Neural cell (in vitro differentiated cells): Measurements from ENCODE around the gene ALDH3B2. TPM values are rescaled to one million over a fixed set of nuclear protein-coding genes. Genes with fewer than 3 reads are reported as not detected.
"Not testable (repeated sequence)": the region's sequence is repeated elsewhere in the genome, so short reads cannot be mapped to it uniquely, and the experiment has no call there.

Source experiments
- H2AFZ ChIP-seq: fragments of 200-600, 300-800 bp; sonication (generic), shearing (Covaris generic); 2 replicates; pipeline ENCODE4 v1.6.0; 2014; ENCODE audit warnings: low read depth, mild to moderate bottlenecking, antibody characterized with exemption, low read length, moderate library complexity
- H3F3A ChIP-seq: fragments of 200-600 bp; shearing (Covaris generic); 2 replicates; pipeline ENCODE4 v1.6.1; 2016; ENCODE audit warnings: mild to moderate bottlenecking, moderate library complexity, mixed read lengths, antibody characterized with exemption, low read length; ENCODE audit not compliant: insufficient read depth, poor library complexity, severe bottlenecking
- H3K27ac ChIP-seq: fragments of 200-600, 300-800 bp; sonication (generic), shearing (Covaris generic); 2 replicates; pipeline ENCODE4 v1.5.1; 2014; ENCODE audit warnings: mild to moderate bottlenecking, low read length, moderate library complexity
- H3K27me3 ChIP-seq: fragments of 300-800, 200-600 bp; sonication (generic), shearing (Covaris generic); 2 replicates; pipeline ENCODE4 v1.6.0; 2014; ENCODE audit warnings: mild to moderate bottlenecking, low read depth, low read length, moderate library complexity; ENCODE audit not compliant: insufficient read depth
- H3K36me3 ChIP-seq: fragments of 300-800, 200-600 bp; sonication (generic), shearing (Covaris generic); 2 replicates; pipeline ENCODE4 v1.5.1; 2014; ENCODE audit warnings: mild to moderate bottlenecking, antibody characterized with exemption, low read length, moderate library complexity; ENCODE audit not compliant: insufficient read depth
- H3K4me2 ChIP-seq: fragments of 300-800, 200-600 bp; sonication (generic), shearing (Covaris generic); 2 replicates; pipeline ENCODE4 v1.6.0; 2014; ENCODE audit warnings: mild to moderate bottlenecking, low read length
- H3K4me3 ChIP-seq: fragments of 300-800, 200-600 bp; sonication (generic), shearing (Covaris generic); 2 replicates; pipeline ENCODE4 v1.5.1; 2014; ENCODE audit warnings: mild to moderate bottlenecking, low read length, moderate library complexity
- H3K79me2 ChIP-seq: fragments of 200-600 bp; shearing (Covaris generic); replicated peaks from 2 replicates; pipeline ENCODE4 v1.6.0; 2014; ENCODE audit warnings: mild to moderate bottlenecking, low read length, moderate library complexity; ENCODE audit not compliant: insufficient read depth
- H3K9ac ChIP-seq: fragments of 300-800, 200-600 bp; sonication (generic), shearing (Covaris generic); 2 replicates; pipeline ENCODE4 v1.6.1; 2016; ENCODE audit warnings: mild to moderate bottlenecking, low read length, mixed read lengths
- H3K9me2 ChIP-seq: fragments of 200-600 bp; shearing (Covaris generic); 2 replicates; pipeline ENCODE4 v1.6.1; 2016; ENCODE audit warnings: mild to moderate bottlenecking, low read length, mixed read lengths; ENCODE audit not compliant: insufficient read depth
- H3K9me3 ChIP-seq: fragments of 200-600, 300-800 bp; sonication (generic), shearing (Covaris generic); 2 replicates; pipeline ENCODE4 v1.6.1; 2016; ENCODE audit warnings: mild to moderate bottlenecking, mixed run types, low read length, moderate library complexity, mixed read lengths
- H4K20me1 ChIP-seq: fragments of 200-600 bp; shearing (Covaris generic); 2 replicates; pipeline ENCODE4 v1.6.1; 2016; ENCODE audit warnings: mild to moderate bottlenecking, mixed run types; ENCODE audit not compliant: insufficient read depth
- EP300 ChIP-seq: fragments of 450-650 bp; conservative IDR thresholded peaks from 2 replicates; pipeline ENCODE4 v1.6.1; 2014; ENCODE audit warnings: antibody characterized with exemption, mild to moderate bottlenecking, moderate library complexity; ENCODE audit not compliant: poor library complexity, severe bottlenecking
- EZH2 ChIP-seq: fragments of 200-600, 300-800 bp; shearing (Covaris generic), sonication (generic); IDR thresholded peaks from 2 replicates; pipeline ENCODE4 v1.6.1; 2014; ENCODE audit warnings: antibody characterized with exemption, low read length, borderline replicate concordance, mild to moderate bottlenecking; ENCODE audit not compliant: insufficient read depth, poor library complexity, severe bottlenecking
- MXI1 ChIP-seq: fragments of 450-650 bp; conservative IDR thresholded peaks from 2 replicates; pipeline ENCODE4 v1.6.1; 2014; ENCODE audit warnings: antibody characterized with exemption, mild to moderate bottlenecking; ENCODE audit not compliant: poor library complexity, severe bottlenecking
- POLR2AphosphoS5 ChIP-seq: IDR thresholded peaks from 2 replicates; pipeline ENCODE4 v1.6.1; 2012
- RAD21 ChIP-seq: fragments of 450-650 bp; conservative IDR thresholded peaks from 2 replicates; pipeline ENCODE4 v1.6.1; 2014; ENCODE audit warnings: antibody characterized with exemption, mild to moderate bottlenecking, moderate library complexity
- SMC3 ChIP-seq: fragments of 450-650 bp; conservative IDR thresholded peaks from 2 replicates; pipeline ENCODE4 v1.6.1; 2014; ENCODE audit warnings: antibody characterized with exemption, mild to moderate bottlenecking, moderate library complexity; ENCODE audit not compliant: poor library complexity
- TAF1 ChIP-seq: IDR thresholded peaks from 2 replicates; pipeline ENCODE4 v1.6.1; 2012; ENCODE audit warnings: low read depth
- polyA plus RNA-seq: library from polyadenylated mRNA; depleted of rRNA; stranded (reverse); fragments of >200 nt; gene quantifications from 2 replicates; pipeline ENCODE4 v1.2.3, GENCODE V29; 2014
- TF ChIP-seq, protein P1 (sequence below): fragments of 450-650 bp; IDR thresholded peaks from 2 replicates; pipeline ENCODE4 v1.5.1; 2014; ENCODE audit warnings: antibody characterized with exemption, mild to moderate bottlenecking, moderate library complexity; ENCODE audit not compliant: poor library complexity, severe bottlenecking
- TF ChIP-seq, protein P2 (sequence below): IDR thresholded peaks from 2 replicates; pipeline ENCODE4 v1.6.1; 2012; ENCODE audit warnings: borderline replicate concordance

The ALDH3B2 gene
- polyA plus RNA-seq, 1 donor from 2014 or later = not detected

DNA sequence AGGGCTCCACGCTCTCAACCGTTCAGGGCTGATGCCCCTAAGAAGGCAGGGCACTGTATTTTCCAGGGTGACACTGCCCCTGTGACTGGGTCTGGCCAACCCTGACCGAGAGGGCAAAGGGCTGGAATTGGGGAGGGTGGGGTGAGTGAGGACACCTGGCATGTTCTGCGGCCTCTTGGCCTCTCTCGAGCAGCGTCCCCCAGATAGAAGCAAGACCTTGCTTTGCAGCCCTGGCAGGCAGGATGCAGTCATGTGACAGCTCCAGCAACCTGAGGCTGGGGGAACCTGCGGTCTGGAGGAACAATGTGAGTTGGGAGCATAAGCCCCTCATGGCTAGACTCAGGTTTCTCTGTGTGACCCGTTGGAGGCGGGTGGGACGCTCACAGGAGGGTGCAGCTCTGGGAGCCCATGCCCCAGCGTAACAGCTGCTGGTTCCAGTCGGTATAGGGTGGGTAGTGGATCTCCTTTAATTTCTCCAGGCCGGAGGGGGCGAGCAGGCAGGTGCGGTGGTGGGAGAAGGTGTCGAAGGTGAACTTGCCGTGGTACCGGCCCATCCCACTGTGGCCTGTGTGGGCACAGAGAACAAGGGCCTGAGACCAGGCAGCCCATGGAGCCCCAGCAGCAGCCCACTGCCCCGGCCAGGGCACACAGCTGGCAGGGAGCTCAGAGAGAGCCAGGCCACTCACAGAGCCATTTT, 11.4 kb downstream of the ALDH3B2 start:
- Histone ChIP-seq H3K27me3 (no peaks in the 10 kb centered on the region), H3K9me2 (no peaks in the 10 kb centered on the region), H2AFZ (no peak overlapping the region), H3K4me2 (no peak overlapping the region), H3K79me2 (no peaks in the 10 kb centered on the region), H3F3A (no peaks in the 10 kb centered on the region), H3K27ac (no peak overlapping the region), H3K9ac (no peak overlapping the region), H4K20me1 (no peaks in the 10 kb centered on the region), H3K9me3 (no peaks in the 10 kb centered on the region), H3K4me3 (no peak overlapping the region), H3K36me3 (no peaks in the 10 kb centered on the region)
- TF ChIP-seq RAD21 (no peak), POLR2AphosphoS5 (no peak), MXI1 (no peak), TAF1 (no peak), EZH2 (no peak), EP300 (no peak), SMC3 (no peak)
- TF ChIP-seq, protein P1, sequence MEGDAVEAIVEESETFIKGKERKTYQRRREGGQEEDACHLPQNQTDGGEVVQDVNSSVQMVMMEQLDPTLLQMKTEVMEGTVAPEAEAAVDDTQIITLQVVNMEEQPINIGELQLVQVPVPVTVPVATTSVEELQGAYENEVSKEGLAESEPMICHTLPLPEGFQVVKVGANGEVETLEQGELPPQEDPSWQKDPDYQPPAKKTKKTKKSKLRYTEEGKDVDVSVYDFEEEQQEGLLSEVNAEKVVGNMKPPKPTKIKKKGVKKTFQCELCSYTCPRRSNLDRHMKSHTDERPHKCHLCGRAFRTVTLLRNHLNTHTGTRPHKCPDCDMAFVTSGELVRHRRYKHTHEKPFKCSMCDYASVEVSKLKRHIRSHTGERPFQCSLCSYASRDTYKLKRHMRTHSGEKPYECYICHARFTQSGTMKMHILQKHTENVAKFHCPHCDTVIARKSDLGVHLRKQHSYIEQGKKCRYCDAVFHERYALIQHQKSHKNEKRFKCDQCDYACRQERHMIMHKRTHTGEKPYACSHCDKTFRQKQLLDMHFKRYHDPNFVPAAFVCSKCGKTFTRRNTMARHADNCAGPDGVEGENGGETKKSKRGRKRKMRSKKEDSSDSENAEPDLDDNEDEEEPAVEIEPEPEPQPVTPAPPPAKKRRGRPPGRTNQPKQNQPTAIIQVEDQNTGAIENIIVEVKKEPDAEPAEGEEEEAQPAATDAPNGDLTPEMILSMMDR = no peak
- TF ChIP-seq, protein P2, sequence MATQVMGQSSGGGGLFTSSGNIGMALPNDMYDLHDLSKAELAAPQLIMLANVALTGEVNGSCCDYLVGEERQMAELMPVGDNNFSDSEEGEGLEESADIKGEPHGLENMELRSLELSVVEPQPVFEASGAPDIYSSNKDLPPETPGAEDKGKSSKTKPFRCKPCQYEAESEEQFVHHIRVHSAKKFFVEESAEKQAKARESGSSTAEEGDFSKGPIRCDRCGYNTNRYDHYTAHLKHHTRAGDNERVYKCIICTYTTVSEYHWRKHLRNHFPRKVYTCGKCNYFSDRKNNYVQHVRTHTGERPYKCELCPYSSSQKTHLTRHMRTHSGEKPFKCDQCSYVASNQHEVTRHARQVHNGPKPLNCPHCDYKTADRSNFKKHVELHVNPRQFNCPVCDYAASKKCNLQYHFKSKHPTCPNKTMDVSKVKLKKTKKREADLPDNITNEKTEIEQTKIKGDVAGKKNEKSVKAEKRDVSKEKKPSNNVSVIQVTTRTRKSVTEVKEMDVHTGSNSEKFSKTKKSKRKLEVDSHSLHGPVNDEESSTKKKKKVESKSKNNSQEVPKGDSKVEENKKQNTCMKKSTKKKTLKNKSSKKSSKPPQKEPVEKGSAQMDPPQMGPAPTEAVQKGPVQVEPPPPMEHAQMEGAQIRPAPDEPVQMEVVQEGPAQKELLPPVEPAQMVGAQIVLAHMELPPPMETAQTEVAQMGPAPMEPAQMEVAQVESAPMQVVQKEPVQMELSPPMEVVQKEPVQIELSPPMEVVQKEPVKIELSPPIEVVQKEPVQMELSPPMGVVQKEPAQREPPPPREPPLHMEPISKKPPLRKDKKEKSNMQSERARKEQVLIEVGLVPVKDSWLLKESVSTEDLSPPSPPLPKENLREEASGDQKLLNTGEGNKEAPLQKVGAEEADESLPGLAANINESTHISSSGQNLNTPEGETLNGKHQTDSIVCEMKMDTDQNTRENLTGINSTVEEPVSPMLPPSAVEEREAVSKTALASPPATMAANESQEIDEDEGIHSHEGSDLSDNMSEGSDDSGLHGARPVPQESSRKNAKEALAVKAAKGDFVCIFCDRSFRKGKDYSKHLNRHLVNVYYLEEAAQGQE = no peak

DNA sequence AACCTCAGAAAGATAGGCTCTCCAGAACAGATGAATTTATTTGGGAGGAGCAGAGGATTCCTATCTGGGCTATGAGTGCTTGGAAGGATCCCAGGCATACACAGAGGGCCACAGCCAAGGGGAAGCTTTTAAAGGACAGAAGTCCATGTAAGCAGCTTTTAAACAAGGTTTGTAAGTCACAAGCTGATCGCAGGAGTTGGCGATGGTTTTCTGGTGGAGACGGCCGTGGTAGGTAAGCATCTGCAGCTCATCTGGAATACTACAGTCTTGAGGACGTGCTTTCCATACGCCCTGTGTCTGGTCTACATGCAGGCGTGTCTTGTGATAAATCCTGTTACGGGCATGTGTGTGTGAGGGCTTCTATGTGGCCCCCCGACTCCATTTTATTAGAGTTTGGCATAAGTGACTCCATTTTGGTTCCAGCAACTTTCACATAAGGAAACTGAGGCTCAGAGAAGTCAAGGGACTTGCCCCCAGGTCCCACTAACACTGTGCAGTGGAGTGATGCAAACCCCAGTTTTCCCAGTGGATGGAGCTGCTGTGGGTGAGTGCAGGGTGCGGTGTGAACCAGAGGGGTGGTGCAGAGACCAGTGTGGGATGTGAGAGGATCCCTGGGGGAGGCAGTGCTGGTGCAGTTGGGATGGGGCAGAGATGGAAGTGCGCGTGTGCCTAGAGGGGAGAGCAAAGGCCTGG, 12.1 kb downstream of the ALDH3B2 start:
- H3K9ac ChIP-seq = no peak overlapping the region
- H3K4me3 ChIP-seq = no peak overlapping the region
- H3K36me3 ChIP-seq = no peaks in the 10 kb centered on the region
- TF ChIP-seq EP300 (no peak), SMC3 (no peak), TAF1 (no peak), MXI1 (no peak), POLR2AphosphoS5 (no peak), RAD21 (no peak), EZH2 (no peak)
- TF ChIP-seq, protein P2 = no peak
- TF ChIP-seq, protein P1 = no peak
- no peaks in the 10 kb centered on the region for H3F3A ChIP-seq
- no peaks in the 10 kb centered on the region for H3K79me2 ChIP-seq
- H2AFZ ChIP-seq = no peak overlapping the region
- H3K9me2 ChIP-seq = no peaks in the 10 kb centered on the region
- H3K4me2 ChIP-seq = no peak overlapping the region
- no peaks in the 10 kb centered on the region for H3K9me3 ChIP-seq
- H3K27ac ChIP-seq = no peak overlapping the region
- no peaks in the 10 kb centered on the region for H4K20me1 ChIP-seq
- H3K27me3 ChIP-seq = no peaks in the 10 kb centered on the region

DNA sequence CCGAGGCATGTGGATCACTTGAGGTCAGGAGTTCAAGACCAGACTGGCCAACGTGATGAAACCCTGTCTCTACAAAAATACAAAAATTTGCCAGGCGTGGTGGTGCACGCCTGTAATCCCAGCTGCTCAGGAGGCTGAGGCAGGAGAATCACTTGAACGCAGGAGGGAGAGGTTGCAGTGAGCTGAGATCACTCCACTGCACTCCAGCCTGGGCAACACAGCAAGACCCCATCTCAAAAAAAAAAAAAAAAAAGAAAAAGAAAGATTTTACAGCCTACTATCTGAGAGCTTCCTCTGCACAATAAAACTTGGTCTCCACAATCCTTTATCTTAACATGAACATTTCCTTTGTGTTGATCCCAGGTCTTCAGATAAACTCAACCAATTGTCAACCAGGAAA, 13.7 kb downstream of the ALDH3B2 start:
- H3K9me3 ChIP-seq, H3K27me3 ChIP-seq, H2AFZ ChIP-seq, H4K20me1 ChIP-seq, H3F3A ChIP-seq, H3K27ac ChIP-seq, H3K9me2 ChIP-seq, H3K9ac ChIP-seq, H3K79me2 ChIP-seq, H3K36me3 ChIP-seq, H3K4me3 ChIP-seq, H3K4me2 ChIP-seq: not testable (repeated sequence)
